SU-DHL-6 (cell line): ENCODE results near the gene OSBPL10.
A peak's percentile ranks its signal among the peaks of the same experiment; 100 is the strongest.

Source experiments
- EZH2phosphoT487 ChIP-seq: fragments of 200-600 bp; sonication (generic), shearing (Covaris generic); conservative IDR thresholded peaks from 2 replicates; pipeline ENCODE4 v1.6.1; 2018; ENCODE audit warnings: mild to moderate bottlenecking, antibody characterized with exemption, low read length, moderate library complexity, mixed read lengths
- TF ChIP-seq, protein P1 (sequence below): fragments of 200-600 bp; sonication (generic); IDR thresholded peaks from one replicate; pipeline ENCODE4 v1.5.1; 2017; ENCODE audit warnings: antibody characterized with exemption, mild to moderate bottlenecking, low read length, moderate library complexity; ENCODE audit not compliant: insufficient read depth, poor library complexity, severe bottlenecking

DNA sequence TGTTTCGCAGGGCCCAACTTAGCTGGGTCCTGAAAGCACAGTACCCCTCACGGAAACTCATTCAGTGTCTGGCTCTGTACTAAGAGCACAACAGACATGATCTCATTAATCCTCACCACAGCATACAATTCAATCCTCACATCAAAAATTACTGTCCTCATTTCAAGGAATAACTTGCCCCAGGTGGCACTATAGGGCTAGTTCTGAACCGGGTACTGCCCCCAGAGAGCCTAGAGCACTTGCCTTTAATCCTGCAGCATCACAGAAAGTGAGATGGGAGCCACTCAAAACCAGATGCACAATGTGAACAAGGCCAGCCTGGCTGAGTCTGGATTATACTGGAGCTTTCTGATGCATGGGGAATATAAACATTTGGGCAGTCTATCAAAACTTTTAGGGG lies 122.6 kb downstream of the OSBPL10 start:
- TF ChIP-seq, protein P1, sequence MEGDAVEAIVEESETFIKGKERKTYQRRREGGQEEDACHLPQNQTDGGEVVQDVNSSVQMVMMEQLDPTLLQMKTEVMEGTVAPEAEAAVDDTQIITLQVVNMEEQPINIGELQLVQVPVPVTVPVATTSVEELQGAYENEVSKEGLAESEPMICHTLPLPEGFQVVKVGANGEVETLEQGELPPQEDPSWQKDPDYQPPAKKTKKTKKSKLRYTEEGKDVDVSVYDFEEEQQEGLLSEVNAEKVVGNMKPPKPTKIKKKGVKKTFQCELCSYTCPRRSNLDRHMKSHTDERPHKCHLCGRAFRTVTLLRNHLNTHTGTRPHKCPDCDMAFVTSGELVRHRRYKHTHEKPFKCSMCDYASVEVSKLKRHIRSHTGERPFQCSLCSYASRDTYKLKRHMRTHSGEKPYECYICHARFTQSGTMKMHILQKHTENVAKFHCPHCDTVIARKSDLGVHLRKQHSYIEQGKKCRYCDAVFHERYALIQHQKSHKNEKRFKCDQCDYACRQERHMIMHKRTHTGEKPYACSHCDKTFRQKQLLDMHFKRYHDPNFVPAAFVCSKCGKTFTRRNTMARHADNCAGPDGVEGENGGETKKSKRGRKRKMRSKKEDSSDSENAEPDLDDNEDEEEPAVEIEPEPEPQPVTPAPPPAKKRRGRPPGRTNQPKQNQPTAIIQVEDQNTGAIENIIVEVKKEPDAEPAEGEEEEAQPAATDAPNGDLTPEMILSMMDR: peak; percentile 49
- no peak for TF ChIP-seq EZH2phosphoT487
